ENCODE data around the gene NAT14. TPM values are rescaled to one million over a fixed set of nuclear protein-coding genes. Genes with fewer than 3 reads are reported as not detected.

The NAT14 gene
- total and polyA plus RNA-seq, 2 of the 8 experiments (the other 6 are each of a cell fraction or from before 2014, with no cell fraction given): 47.1 to 71.2 TPM

GRCh38 chr19:55516878-55517620 is 32.1 kb downstream of the NAT14 start (continued):
- TF ChIP-seq NANOG (IDR thresholded peaks at IDR 0.05; ENCODE audit: insufficient read depth, low read depth, low read length, poor library complexity, severe bottlenecking) (no peak), GTF2F1 (IDR thresholded peaks at IDR 0.05; ENCODE audit: borderline replicate concordance, low read depth, low read length) (no peak), POLR2A (IDR thresholded peaks at IDR 0.05; ENCODE audit: control extremely low read depth in 1 of 2, low read depth in 2 of 2, low read length in 2 of 2) (no peak), E2F6 (IDR thresholded peaks at IDR 0.05) (0 out of 2 replicates have a peak, but pooled peaks have one; percentile 35), EGR1 (IDR thresholded peaks at IDR 0.05; ENCODE audit: borderline replicate concordance, low read depth, low read length) (no peak), USF2 (IDR thresholded peaks at IDR 0.05; ENCODE audit: low read length) (no peak), SP4 (IDR thresholded peaks at IDR 0.05; ENCODE audit: low read length) (peak; percentile 57; the same call in 1 of the 2 replicates), MAFK (IDR thresholded peaks at IDR 0.05; ENCODE audit: low read depth, low read length) (no peak), FOSL1 (IDR thresholded peaks at IDR 0.05; ENCODE audit: insufficient read depth, low read depth, low read length) (no peak), JUN (IDR thresholded peaks at IDR 0.05; ENCODE audit: low read depth, low read length) (no peak), SP1 (IDR thresholded peaks at IDR 0.05; ENCODE audit: low read depth, low read length) (peak; percentile 91), CTCF (IDR thresholded peaks at IDR 0.05; ENCODE audit: control extremely low read depth in 1 of 3, insufficient read depth in 1 of 3, low read depth in 1 of 3, low read length in 3 of 3) (peak; percentile 86 to 93 (median 90)), PHF8 (conservative IDR thresholded peaks at IDR 0.05; ENCODE audit: low read depth, low read length) (no peak), POLR2AphosphoS5 (IDR thresholded peaks at IDR 0.05; ENCODE audit: low read depth, low read length) (no peak), TEAD4 (IDR thresholded peaks at IDR 0.05; ENCODE audit: low read depth, low read length) (no peak)
